Measurements from ENCODE around the gene SDK1.

SDK1 gene

GRCh38 chr7:4001742-4002141 lies 700.7 kb downstream of the SDK1 start:
- DNase-seq = no peak

GRCh38 chr7:4003503-4003902 lies 702.5 kb downstream of the SDK1 start:
- no peak for DNase-seq

GRCh38 chr7:4006687-4007086 lies 705.6 kb downstream of the SDK1 start:
- DNase-seq = no peak

- no peak for DNase-seq
These were observed 708.4 kb downstream of the SDK1 start for GRCh38 chr7:4009211-4010060.

GRCh38 chr7:4010061-4010605 lies 709.1 kb downstream of the SDK1 start:
- no peak for DNase-seq

GRCh38 chr7:4010923-4011656 lies 710.0 kb downstream of the SDK1 start:
- DNase-seq = no peak

GRCh38 chr7:4013793-4014192 lies 712.7 kb downstream of the SDK1 start:
- DNase-seq = no peak

- DNase-seq = no peak
These were observed 713.4 kb downstream of the SDK1 start for GRCh38 chr7:4014346-4015050.

- no peak for DNase-seq
These were observed 714.3 kb downstream of the SDK1 start for GRCh38 chr7:4015371-4015770.

GRCh38 chr7:4015996-4016395 lies 714.9 kb downstream of the SDK1 start:
- DNase-seq = no peak

GRCh38 chr7:4017081-4017480 lies 716.0 kb downstream of the SDK1 start:
- no peak for DNase-seq

- DNase-seq = no peak
These were observed 716.7 kb downstream of the SDK1 start for GRCh38 chr7:4017785-4018184.

- DNase-seq = no peak
These were observed 717.7 kb downstream of the SDK1 start for GRCh38 chr7:4018601-4019316.

GRCh38 chr7:4020086-4020485 lies 719.0 kb downstream of the SDK1 start:
- DNase-seq = no peak

- DNase-seq = no peak
These were observed 720.4 kb downstream of the SDK1 start for GRCh38 chr7:4021413-4021812.

GRCh38 chr7:4022265-4022664 lies 721.2 kb downstream of the SDK1 start:
- DNase-seq = no peak

- DNase-seq = no peak
These were observed 722.5 kb downstream of the SDK1 start for GRCh38 chr7:4023502-4023901.

GRCh38 chr7:4024133-4024532 lies 723.1 kb downstream of the SDK1 start:
- no peak for DNase-seq

- DNase-seq = no peak
These were observed 723.8 kb downstream of the SDK1 start for GRCh38 chr7:4024806-4025205.

- no peak for DNase-seq
These were observed 724.2 kb downstream of the SDK1 start for GRCh38 chr7:4025210-4025609.

GRCh38 chr7:4025694-4026615 lies 724.9 kb downstream of the SDK1 start:
- DNase-seq = no peak
